ENCODE measurements around the gene RSAD1.

RSAD1 gene

GRCh38 chr17:50440172-50440837, 38.4 kb upstream of the RSAD1 start:
- no peak for TF ChIP-seq CTCF (IDR thresholded peaks at IDR 0.05; ENCODE audit: extremely low read depth, missing control alignments)
- DNase-seq (ENCODE audit: low spot score), result no peak

GRCh38 chr17:50440838-50441829, 37.5 kb upstream of the RSAD1 start:
- DNase-seq (ENCODE audit: low spot score), result no peak
- no peak for TF ChIP-seq CTCF (IDR thresholded peaks at IDR 0.05; ENCODE audit: extremely low read depth, missing control alignments)

GRCh38 chr17:50443505-50443974, 35.1 kb upstream of the RSAD1 start:
- no peak for DNase-seq (ENCODE audit: low spot score)
- no peak for TF ChIP-seq CTCF (IDR thresholded peaks at IDR 0.05; ENCODE audit: extremely low read depth, missing control alignments)

- TF ChIP-seq CTCF (IDR thresholded peaks at IDR 0.05; ENCODE audit: extremely low read depth, missing control alignments), result no peak
- DNase-seq (ENCODE audit: low spot score), result no peak
Measured at GRCh38 chr17:50444841-50445715, 33.6 kb upstream of the RSAD1 start.

GRCh38 chr17:50445730-50446325, 32.8 kb upstream of the RSAD1 start:
- DNase-seq (ENCODE audit: low spot score), result no peak
- no peak for TF ChIP-seq CTCF (IDR thresholded peaks at IDR 0.05; ENCODE audit: extremely low read depth, missing control alignments)

- no peak for TF ChIP-seq CTCF (IDR thresholded peaks at IDR 0.05; ENCODE audit: extremely low read depth, missing control alignments)
- DNase-seq (ENCODE audit: low spot score), result no peak
Measured at GRCh38 chr17:50447870-50448595, 30.6 kb upstream of the RSAD1 start.

All from GM20000 (cell line).